AG04450 (cell line): ENCODE measurements around the gene ODC1. TPM values are rescaled to one million over a fixed set of nuclear protein-coding genes. Genes with fewer than 3 reads are reported as not detected.

Experiments
- CTCF ChIA-PET: fragments of 300-600, 350-600 bp; formaldehyde crosslinking; extraction: SDS; loops from one replicate; lab custom pipeline; 2022; ENCODE audit warnings: antibody characterized with exemption, inconsistent platforms; lab: Charles Lee
- POLR2A ChIA-PET: fragments of 350-600 bp; formaldehyde crosslinking; extraction: SDS; loops from one replicate; lab custom pipeline; 2021; ENCODE audit warnings: antibody characterized with exemption, inconsistent platforms; lab: Yijun Ruan, JAX
- DNase-seq: peaks from one replicate; pipeline ENCODE4 v3.0.0-alpha.2; 2011; ENCODE audit warnings: low read depth, low spot score
- H3K27ac ChIP-seq: one replicate; pipeline ENCODE4 v1.5.1; 2012; ENCODE audit warnings: low read depth, low read length, control low read depth
- H3K27me3 ChIP-seq: one replicate; pipeline ENCODE4 v1.6.0; 2012; ENCODE audit warnings: low read length; ENCODE audit not compliant: control insufficient read depth, insufficient read depth
- H3K4me3 ChIP-seq: 2 replicates; pipeline ENCODE4 v1.5.1; 2011; ENCODE audit warnings: mild to moderate bottlenecking, low read depth, low read length, control low read depth
- H3K9me3 ChIP-seq: 2 replicates; pipeline ENCODE4 v1.5.1; 2012; ENCODE audit warnings: low read length; ENCODE audit not compliant: control insufficient read depth, insufficient read depth
- CTCF ChIP-seq: IDR thresholded peaks from 2 replicates; pipeline ENCODE4 v1.5.1; 2011; ENCODE audit warnings: low read depth, low read length, control low read depth, inconsistent platforms
- polyA plus RNA-seq: library from polyadenylated mRNA; depleted of rRNA; stranded (reverse); fragments of >200 nt; gene quantifications from 2 replicates; pipeline ENCODE4 v1.2.3, GENCODE V29; 2011; rRNA removed
- small RNA-seq: library from RNA; depleted of rRNA; stranded (forward); fragments of <200 nt; gene quantifications from one replicate; pipeline ENCODE3, GENCODE V24; 2012; ENCODE audit warnings: low read depth; ENCODE audit not compliant: insufficient read length

ODC1 gene
- polyA plus RNA-seq, 1 experiment, result 168 TPM

- H3K27ac ChIP-seq, result no peak overlapping the region
- H3K27me3 ChIP-seq, result no peaks in the 10 kb centered on the region
- ChIA-PET POLR2A (no interaction called here), CTCF (interaction anchor here (1.1 to 1.6 kb wide), 2 partner anchors 16 kb away, joined by 3 to 13 read pairs; no protein-coding TSS in a partner anchor)
- no peak for TF ChIP-seq CTCF
- no peaks in the 10 kb centered on the region for H3K9me3 ChIP-seq
- no peak for DNase-seq
- H3K4me3 ChIP-seq, result no peak overlapping the region
Observed at GRCh38 chr2:10392951-10393639, 55.0 kb downstream of the ODC1 start.

GRCh38 chr2:10392548-10392947 is 55.6 kb downstream of the ODC1 start:
- ChIA-PET POLR2A (no interaction called here), CTCF (interaction anchor here (1.1 kb wide), 1 partner anchor 16 kb away, joined by 3 read pairs; no protein-coding TSS in a partner anchor)
- no peak for DNase-seq
- no peaks in the 10 kb centered on the region for H3K9me3 ChIP-seq
- H3K27me3 ChIP-seq, result no peaks in the 10 kb centered on the region
- no peak for TF ChIP-seq CTCF
- H3K4me3 ChIP-seq, result no peak overlapping the region
- no peak overlapping the region for H3K27ac ChIP-seq

- Histone ChIP-seq H3K4me3 (no peak overlapping the region), H3K27ac (no peak overlapping the region), H3K9me3 (no peaks in the 10 kb centered on the region), H3K27me3 (no peaks in the 10 kb centered on the region)
- DNase-seq, result no peak
- no peak for TF ChIP-seq CTCF
- ChIA-PET POLR2A (no interaction called here), CTCF (interaction anchor here (1.1 kb wide), 1 partner anchor 17 kb away, joined by 3 read pairs; no protein-coding TSS in a partner anchor)
Observed at GRCh38 chr2:10392100-10392499, 56.0 kb downstream of the ODC1 start.

- H3K27me3 ChIP-seq, result no peaks in the 10 kb centered on the region
- H3K27ac ChIP-seq, result no peak overlapping the region
- H3K4me3 ChIP-seq, result no peak overlapping the region
- no peaks in the 10 kb centered on the region for H3K9me3 ChIP-seq
- TF ChIP-seq CTCF, result no peak
- no peak for DNase-seq
- CTCF ChIA-PET, result interaction anchor here (3.4 kb wide), 1 partner anchor 18 kb away, joined by 20 read pairs; no protein-coding TSS in a partner anchor
- POLR2A ChIA-PET, result no interaction called here
Observed at GRCh38 chr2:10390369-10390801, 57.7 kb downstream of the ODC1 start.

Small RNA genes lying within 50 kb of the gene (small RNA-seq; reads per million reads assigned to genes)
- gene SNORA80B, result 2.2 reads per million

Other genes with a start within 250 kb of the ODC1 start
- 14.4 and 19.7 TPM in 2 replicates for gene HPCAL1, start 145.4 kb downstream of the ODC1 start, polyA plus RNA-seq
- gene NOL10, start 241.6 kb upstream of the ODC1 start, polyA plus RNA-seq, result 25.7 and 28.8 TPM in 2 replicates